Naive thymus-derived CD8-positive, alpha-beta T cell (primary cell): ENCODE results near the gene CMSS1. TPM values are rescaled to one million over a fixed set of nuclear protein-coding genes. Genes with fewer than 3 reads are reported as not detected.

Experiments used
- ATAC-seq, 2 donors: fragments of 150-1000 bp; cut with Tn5 transposase in 1 of 2; sonication (Bioruptor Pico), chemical (Tn5 transposase) in 1 of 2; 1 replicate in 1 of 2; 2 replicates in 1 of 2; pipeline ENCODE4 v1.10.0; 2021; ENCODE audit warnings: mild to moderate bottlenecking in 2 of 2, moderate library complexity in 2 of 2
- POLR2A ChIA-PET: fragments of 350-600 bp; sonication (Branson Sonifier 250); formaldehyde crosslinking; loops from one replicate; lab custom pipeline; 2021; ENCODE audit warnings: antibody characterized with exemption; lab: Charles Lee
- DNase-seq, 10 donors: peaks; one replicate each; pipeline versions ENCODE4 v3.0.0 to v3.0.0-alpha.2; 2020 to 2022
- H3K27ac Mint-ChIP-seq, 10 donors: one replicate each; pipeline ENCODE4 v1.8.0; 2020 to 2022; ENCODE audit warnings: mild to moderate bottlenecking in 10 of 10, mixed read lengths in 10 of 10, moderate library complexity in 4 of 10, inconsistent platforms in 1 of 10
- H3K27me3 Mint-ChIP-seq, 5 donors: one replicate each; pipeline ENCODE4 v1.8.0; 2021 to 2022; ENCODE audit warnings: mixed read lengths in 5 of 5
- H3K36me3 Mint-ChIP-seq, 3 donors: one replicate each; pipeline ENCODE4 v1.8.0; 2020 to 2022; ENCODE audit warnings: mixed read lengths in 3 of 3, mild to moderate bottlenecking in 2 of 3, inconsistent platforms in 1 of 3
- H3K4me1 Mint-ChIP-seq, 4 donors: one replicate each; pipeline ENCODE4 v1.8.0; 2021 to 2022; ENCODE audit warnings: mixed read lengths in 4 of 4
- H3K4me3 Mint-ChIP-seq, 10 donors: one replicate each; pipeline ENCODE4 v1.8.0; 2020 to 2022; ENCODE audit warnings: mild to moderate bottlenecking in 10 of 10, mixed read lengths in 10 of 10, moderate library complexity in 6 of 10, inconsistent platforms in 1 of 10
- H3K9me3 Mint-ChIP-seq, 9 donors: one replicate each; pipeline ENCODE4 v1.8.0; 2020 to 2022; ENCODE audit warnings: mixed read lengths in 9 of 9, mild to moderate bottlenecking in 3 of 9, inconsistent platforms in 1 of 9, moderate library complexity in 1 of 9
- polyA plus RNA-seq, 3 donors: library from polyadenylated mRNA; unstranded; fragments of 300-500 nt; fragmentation: Illumina TruSeq; gene quantifications; one replicate each; pipeline ENCODE4 v1.2.3, GENCODE V29; 2021
- total RNA-seq, 8 experiments: library from RNA in 2 of 8; stranded (reverse) in 2 of 8; gene quantifications; one replicate each; pipeline ENCODE4 v1.2.3 and lab custom pipeline; 2021 to 2026

CMSS1 gene
- total and polyA plus RNA-seq, 5 experiments from 2014 or later = 18.9 to 32.4 (median 29.7) TPM

GRCh38 chr3:99789011-99789721 lies 28.5 kb upstream of the CMSS1 start:
- H3K4me1 Mint-ChIP-seq = peaks cover 0 to 1% (median 0%) of the 10 kb centered on the region in 4 donors
- H3K27me3 Mint-ChIP-seq = peaks cover 0 to 32% (median 6%) of the 10 kb centered on the region in 5 donors
- no peak overlapping the region for H3K4me3 Mint-ChIP-seq
- POLR2A ChIA-PET = no interaction called here
- ATAC-seq = peak; percentile 77 to 79
- no peaks in the 10 kb centered on the region for H3K9me3 Mint-ChIP-seq
- DNase-seq = peak in 3 of 10 donors; percentile 4 to 15 (median 12)
- no peak overlapping the region for H3K27ac Mint-ChIP-seq
- no peaks in the 10 kb centered on the region for H3K36me3 Mint-ChIP-seq

DNA sequence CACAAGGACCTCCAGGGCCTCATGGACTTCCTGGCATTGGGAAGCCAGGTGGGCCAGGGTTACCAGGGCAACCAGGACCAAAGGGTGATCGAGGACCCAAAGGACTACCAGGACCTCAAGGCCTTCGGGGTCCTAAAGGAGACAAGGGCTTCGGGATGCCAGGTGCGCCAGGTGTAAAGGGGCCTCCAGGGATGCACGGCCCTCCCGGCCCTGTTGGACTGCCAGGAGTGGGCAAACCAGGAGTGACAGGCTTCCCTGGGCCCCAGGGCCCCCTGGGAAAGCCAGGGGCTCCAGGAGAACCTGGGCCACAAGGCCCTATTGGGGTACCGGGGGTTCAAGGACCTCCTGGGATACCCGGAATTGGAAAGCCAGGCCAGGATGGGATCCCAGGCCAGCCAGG lies 23.2 kb upstream of the CMSS1 start:
- H3K9me3 Mint-ChIP-seq = no peaks in the 10 kb centered on the region
- POLR2A ChIA-PET = no interaction called here
- peaks cover 0 to 9% (median 6%) of the 10 kb centered on the region in 5 donors for H3K27me3 Mint-ChIP-seq
- H3K27ac Mint-ChIP-seq = no peak overlapping the region
- peaks cover 0 to 1% (median 0%) of the 10 kb centered on the region in 4 donors for H3K4me1 Mint-ChIP-seq
- no peak overlapping the region for H3K4me3 Mint-ChIP-seq
- no peak for DNase-seq
- no peaks in the 10 kb centered on the region for H3K36me3 Mint-ChIP-seq
- no peak for ATAC-seq

GRCh38 chr3:99795573-99795972 lies 22.1 kb upstream of the CMSS1 start:
- H3K27ac Mint-ChIP-seq = no peak overlapping the region
- POLR2A ChIA-PET = no interaction called here
- H3K36me3 Mint-ChIP-seq = no peaks in the 10 kb centered on the region
- H3K9me3 Mint-ChIP-seq = no peaks in the 10 kb centered on the region
- DNase-seq = no peak
- no peak for ATAC-seq
- peaks cover 0 to 6% (median 4%) of the 10 kb centered on the region in 5 donors for H3K27me3 Mint-ChIP-seq
- H3K4me1 Mint-ChIP-seq = peaks cover 0 to 1% (median 0%) of the 10 kb centered on the region in 4 donors
- no peak overlapping the region for H3K4me3 Mint-ChIP-seq

GRCh38 chr3:99799422-99799821 lies 18.2 kb upstream of the CMSS1 start:
- H3K9me3 Mint-ChIP-seq = peaks cover 0 to 20% (median 3%) of the 10 kb centered on the region in 9 donors
- H3K4me3 Mint-ChIP-seq = no peak overlapping the region
- peaks cover 0 to 2% (median 0%) of the 10 kb centered on the region in 5 donors for H3K27me3 Mint-ChIP-seq
- H3K27ac Mint-ChIP-seq = no peak overlapping the region
- POLR2A ChIA-PET = interaction anchor here (0.5 kb wide), 1 partner anchor 1428 kb away, joined by 4 read pairs; no protein-coding TSS in a partner anchor
- DNase-seq (no peak), ATAC-seq (no peak)
- peaks cover 7 to 18% (median 15%) of the 10 kb centered on the region in 3 donors for H3K36me3 Mint-ChIP-seq
- no peaks in the 10 kb centered on the region for H3K4me1 Mint-ChIP-seq

- no peak overlapping the region for H3K27ac Mint-ChIP-seq
- no peaks in the 10 kb centered on the region for H3K27me3 Mint-ChIP-seq
- H3K36me3 Mint-ChIP-seq = peaks cover 12 to 27% (median 24%) of the 10 kb centered on the region in 3 donors
- ATAC-seq (no peak), DNase-seq (no peak)
- no peak overlapping the region for H3K4me3 Mint-ChIP-seq
- no peaks in the 10 kb centered on the region for H3K4me1 Mint-ChIP-seq
- POLR2A ChIA-PET = no interaction called here
- peaks cover 2 to 29% (median 18%) of the 10 kb centered on the region in 9 donors for H3K9me3 Mint-ChIP-seq
These were observed 14.4 kb upstream of the CMSS1 start for GRCh38 chr3:99803297-99803696.

- Mint-ChIP-seq H3K4me1 (no peaks in the 10 kb centered on the region), H3K27ac (no peak overlapping the region), H3K36me3 (peaks cover 12 to 27% (median 24%) of the 10 kb centered on the region in 3 donors), H3K4me3 (no peak overlapping the region), H3K9me3 (peaks cover 2 to 29% (median 18%) of the 10 kb centered on the region in 9 donors), H3K27me3 (no peaks in the 10 kb centered on the region)
- POLR2A ChIA-PET = no interaction called here
- ATAC-seq (no peak), DNase-seq (no peak)
These were observed 12.5 kb upstream of the CMSS1 start for GRCh38 chr3:99805160-99805559.

DNA sequence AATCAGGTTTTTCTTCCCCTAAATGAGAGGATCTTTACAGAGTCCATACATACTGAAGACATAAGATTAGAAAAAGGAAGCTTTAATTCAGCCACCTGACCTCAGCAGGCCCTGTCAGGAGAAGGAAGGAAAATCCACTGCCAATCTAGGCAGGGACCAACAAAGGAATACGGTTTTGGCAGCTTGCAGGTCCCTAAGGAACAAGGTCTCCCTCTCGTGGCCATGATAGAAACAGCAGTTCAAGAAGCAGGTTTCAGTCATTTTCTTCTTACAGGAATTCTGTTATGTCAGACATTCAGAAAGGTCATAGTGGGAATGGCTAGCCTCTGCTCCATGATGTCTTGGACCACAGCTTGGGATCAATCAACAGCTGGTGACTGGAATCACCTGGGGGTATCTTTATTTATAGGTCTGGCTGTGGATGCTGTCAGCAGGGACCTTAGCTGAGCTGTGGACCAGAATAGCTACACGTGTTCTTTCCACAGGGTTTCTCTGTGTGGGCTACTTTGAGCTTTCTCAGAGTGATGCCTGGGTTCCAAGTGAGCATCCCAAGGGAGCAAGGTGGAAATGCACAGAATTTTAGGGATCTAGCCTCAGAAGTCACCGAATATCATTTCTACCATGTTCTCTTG lies 9.4 kb upstream of the CMSS1 start:
- DNase-seq = peak in 9 of 10 donors; percentile 10 to 65 (median 34)
- Mint-ChIP-seq H3K4me3 (no peak overlapping the region), H3K36me3 (peaks cover 11 to 15% (median 12%) of the 10 kb centered on the region in 3 donors), H3K4me1 (peaks cover 0 to 5% (median 0%) of the 10 kb centered on the region in 4 donors), H3K27me3 (no peaks in the 10 kb centered on the region), H3K9me3 (peaks cover 2 to 25% (median 12%) of the 10 kb centered on the region in 9 donors), H3K27ac (peak overlapping the region in 2 of 10 donors; percentile 19 to 40)
- ATAC-seq = peak; percentile 30 to 56
- POLR2A ChIA-PET = interaction anchor here (0.7 kb wide), 1 partner anchor 9 kb away, joined by 3 read pairs; the partner anchor contains the start of gene CMSS1

GRCh38 chr3:99809565-99809964 lies 8.1 kb upstream of the CMSS1 start:
- no peak for ATAC-seq
- peaks cover 6 to 9% (median 7%) of the 10 kb centered on the region in 3 donors for H3K36me3 Mint-ChIP-seq
- peaks cover 2 to 17% (median 10%) of the 10 kb centered on the region in 9 donors for H3K9me3 Mint-ChIP-seq
- H3K27ac Mint-ChIP-seq = peak overlapping the region in 1 of 10 donors; percentile 3
- peaks cover 0 to 5% (median 0%) of the 10 kb centered on the region in 4 donors for H3K4me1 Mint-ChIP-seq
- no peak overlapping the region for H3K4me3 Mint-ChIP-seq
- POLR2A ChIA-PET = no interaction called here
- H3K27me3 Mint-ChIP-seq = no peaks in the 10 kb centered on the region
- DNase-seq = no peak

GRCh38 chr3:99810403-99810802 lies 7.3 kb upstream of the CMSS1 start:
- Mint-ChIP-seq H3K9me3 (peaks cover 2 to 10% (median 6%) of the 10 kb centered on the region in 9 donors), H3K27ac (no peak overlapping the region), H3K27me3 (no peaks in the 10 kb centered on the region), H3K4me1 (peaks cover 0 to 5% (median 0%) of the 10 kb centered on the region in 4 donors), H3K4me3 (no peak overlapping the region), H3K36me3 (peaks cover 5 to 6% (median 5%) of the 10 kb centered on the region in 3 donors)
- POLR2A ChIA-PET = no interaction called here
- DNase-seq = no peak
- ATAC-seq = no peak

DNA sequence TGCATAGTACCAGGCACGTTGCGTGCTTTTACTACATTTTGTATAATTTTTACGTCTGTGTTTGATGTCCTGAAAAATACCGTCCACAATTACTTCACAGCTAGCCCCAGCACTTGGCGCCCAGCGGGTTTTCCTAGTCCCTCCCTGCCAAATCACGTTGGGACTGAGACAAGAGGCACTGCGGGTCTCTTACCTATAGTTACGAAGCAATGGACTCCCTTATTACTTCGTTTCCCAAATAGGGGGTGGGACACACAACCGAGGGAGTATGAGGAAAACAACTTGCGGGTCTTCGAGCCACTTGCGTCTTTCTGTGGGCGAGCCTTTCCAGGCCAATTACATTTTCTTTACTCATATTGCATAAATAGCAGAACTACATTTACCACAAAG lies 620 bp upstream of the CMSS1 start:
- peak in 1 of 2 donors; percentile 4 for ATAC-seq
- Mint-ChIP-seq H3K9me3 (no peaks in the 10 kb centered on the region), H3K27ac (peak overlapping the region; percentile 97 to 100 (median 99)), H3K36me3 (no peaks in the 10 kb centered on the region), H3K27me3 (no peaks in the 10 kb centered on the region), H3K4me1 (peaks cover 19 to 42% (median 41%) of the 10 kb centered on the region in 4 donors), H3K4me3 (peak overlapping the region; percentile 91 to 99 (median 95))
- POLR2A ChIA-PET = interaction anchor here (1.2 to 1.5 kb wide), 4 partner anchors 15 to 1962 kb away, joined by 4 to 8 read pairs (median 4); partner anchors contain the start of genes DCBLD2, NXPE3 and TBC1D23
- no peak for DNase-seq

DNA sequence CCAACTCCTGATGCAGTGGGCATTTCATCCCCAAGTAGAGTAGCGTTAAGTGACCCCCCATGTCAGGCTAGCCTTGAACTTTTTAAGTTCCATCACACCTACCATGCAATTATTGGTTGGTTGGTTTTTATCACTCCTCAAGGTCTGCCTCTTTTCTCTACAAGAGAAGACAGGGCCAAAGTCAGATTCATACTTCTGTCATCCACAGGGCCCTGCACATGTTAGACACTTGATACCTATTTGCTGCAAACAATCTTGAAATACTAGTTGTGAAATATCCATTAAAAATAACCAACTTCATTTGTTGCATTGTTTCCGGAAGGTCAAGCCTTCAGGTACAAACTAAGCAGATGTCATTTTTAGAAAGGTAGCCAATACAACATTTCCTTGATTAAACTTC lies 1.2 kb downstream of the CMSS1 start:
- H3K4me3 Mint-ChIP-seq = peak overlapping the region; percentile 91 to 99 (median 95)
- no peak for ATAC-seq
- no peaks in the 10 kb centered on the region for H3K9me3 Mint-ChIP-seq
- H3K27ac Mint-ChIP-seq = peak overlapping the region; percentile 97 to 100 (median 99)
- no peaks in the 10 kb centered on the region for H3K27me3 Mint-ChIP-seq
- no peak for DNase-seq
- POLR2A ChIA-PET = interaction anchor here (1.4 kb wide), 1 partner anchor 9 kb away, joined by 4 read pairs; no protein-coding TSS in a partner anchor
- H3K4me1 Mint-ChIP-seq = peaks cover 22 to 47% (median 44%) of the 10 kb centered on the region in 4 donors
- no peaks in the 10 kb centered on the region for H3K36me3 Mint-ChIP-seq

- Mint-ChIP-seq H3K36me3 (peaks cover 0 to 3% (median 2%) of the 10 kb centered on the region in 3 donors), H3K4me1 (peaks cover 12 to 44% (median 25%) of the 10 kb centered on the region in 4 donors), H3K4me3 (no peak overlapping the region), H3K27me3 (no peaks in the 10 kb centered on the region), H3K9me3 (no peaks in the 10 kb centered on the region), H3K27ac (peak overlapping the region in 2 of 10 donors; percentile 22 to 69)
- ATAC-seq (no peak), DNase-seq (no peak)
- POLR2A ChIA-PET = no interaction called here
These were observed 6.4 kb downstream of the CMSS1 start for GRCh38 chr3:99823723-99824711.
